Neuronal stem cell (in vitro differentiated cells): ENCODE results near the gene ALPL.

Source experiments
- DNase-seq: peaks from one replicate; pipeline ENCODE4 v3.0.0-alpha.2; 2013; ENCODE audit warnings: low spot score
- H2AFZ ChIP-seq: one replicate; pipeline ENCODE4 v1.6.1; 2013; ENCODE audit warnings: mild to moderate bottlenecking, low read length, inconsistent platforms
- H2AK5ac ChIP-seq: 2 replicates; pipeline ENCODE4 v1.6.1; 2013; ENCODE audit warnings: low read depth, mild to moderate bottlenecking, inconsistent platforms, low read length, moderate library complexity, mixed read lengths
- H2BK120ac ChIP-seq: 2 replicates; pipeline ENCODE4 v1.6.1; 2013; ENCODE audit warnings: low read depth, mild to moderate bottlenecking, inconsistent platforms, low read length, moderate library complexity, mixed read lengths
- H2BK12ac ChIP-seq: one replicate; pipeline ENCODE4 v1.6.1; 2013; ENCODE audit warnings: low read length, inconsistent platforms
- H2BK15ac ChIP-seq: 2 replicates; pipeline ENCODE4 v1.6.1; 2013; ENCODE audit warnings: mild to moderate bottlenecking, low read length, inconsistent platforms, mixed read lengths
- H2BK5ac ChIP-seq: one replicate; pipeline ENCODE4 v1.6.1; 2013; ENCODE audit warnings: inconsistent platforms, mild to moderate bottlenecking, low read length, moderate library complexity
- H3K14ac ChIP-seq: one replicate; pipeline ENCODE4 v1.6.1; 2013; ENCODE audit warnings: low read length, inconsistent platforms
- H3K18ac ChIP-seq: 2 replicates; pipeline ENCODE4 v1.6.1; 2013; ENCODE audit warnings: low read length, inconsistent platforms
- H3K23ac ChIP-seq: 2 replicates; pipeline ENCODE4 v1.6.1; 2013; ENCODE audit warnings: low read depth, mild to moderate bottlenecking, mixed read lengths, low read length, inconsistent platforms; ENCODE audit not compliant: poor library complexity
- H3K27ac ChIP-seq: replicated peaks from 3 replicates; pipeline ENCODE4 v1.5.1; 2013; ENCODE audit warnings: low read length, inconsistent platforms
- H3K27me3 ChIP-seq, 3 experiments: 2 replicates each; pipeline ENCODE4 v1.6.1; 2013; ENCODE audit warnings: low read length in 3 of 3, mild to moderate bottlenecking in 2 of 3, inconsistent platforms in 1 of 3, low read depth in 1 of 3, mixed read lengths in 1 of 3, moderate library complexity in 1 of 3; ENCODE audit not compliant: control insufficient read depth in 3 of 3, insufficient read depth in 3 of 3
- H3K36me3 ChIP-seq, 2 donors: replicated peaks in 1 of 2; 2 replicates each; pipeline ENCODE4 v1.6.1; 2013; ENCODE audit warnings: low read length in 2 of 2; ENCODE audit not compliant: control insufficient read depth in 2 of 2, insufficient read depth in 2 of 2
- H3K4ac ChIP-seq: 2 replicates; pipeline ENCODE4 v1.6.1; 2013; ENCODE audit warnings: inconsistent platforms, mild to moderate bottlenecking, low read length, moderate library complexity
- H3K4me1 ChIP-seq, 2 donors: 1 replicate in 1 of 2; 2 replicates in 1 of 2; pipeline ENCODE4 v1.6.1; 2013; ENCODE audit warnings: low read length in 2 of 2, low read depth in 1 of 2; ENCODE audit not compliant: control insufficient read depth in 2 of 2, insufficient read depth in 1 of 2
- H3K4me2 ChIP-seq: one replicate; pipeline ENCODE4 v1.6.1; 2013; ENCODE audit warnings: mild to moderate bottlenecking, low read length, inconsistent platforms; ENCODE audit not compliant: insufficient read depth, poor library complexity, severe bottlenecking
- H3K4me3 ChIP-seq, 2 donors: 2 replicates each; pipeline ENCODE4 v1.5.1; 2013; ENCODE audit warnings: low read length in 2 of 2, mild to moderate bottlenecking in 2 of 2, inconsistent platforms in 1 of 2, moderate library complexity in 1 of 2
- H3K79me1 ChIP-seq: one replicate; pipeline ENCODE4 v1.6.1; 2013; ENCODE audit warnings: low read depth, mild to moderate bottlenecking, inconsistent platforms, low read length, moderate library complexity
- H3K9ac ChIP-seq: one replicate; pipeline ENCODE4 v1.6.1; 2013; ENCODE audit warnings: mild to moderate bottlenecking, low read depth, low read length, inconsistent platforms; ENCODE audit not compliant: poor library complexity
- H3K9me3 ChIP-seq, 2 donors: replicated peaks in 1 of 2; 2 replicates each; pipeline versions ENCODE3 to v1.6.1; 2013; ENCODE audit warnings: low read length in 2 of 2, mild to moderate bottlenecking in 2 of 2, inconsistent platforms in 1 of 2, low read depth in 1 of 2, mixed read lengths in 1 of 2, moderate library complexity in 1 of 2; ENCODE audit not compliant: control insufficient read depth in 2 of 2, insufficient read depth in 1 of 2
- H4K8ac ChIP-seq: one replicate; pipeline ENCODE4 v1.6.1; 2013; ENCODE audit warnings: low read depth, mild to moderate bottlenecking, inconsistent platforms, low read length, moderate library complexity
- H4K91ac ChIP-seq: one replicate; pipeline ENCODE4 v1.6.1; 2013; ENCODE audit warnings: low read length, low read depth, mild to moderate bottlenecking, inconsistent platforms; ENCODE audit not compliant: poor library complexity
- WGBS, 2 donors: extraction: QIAGEN DNeasy Blood & Tissue Kit; methylation state at CpG; one replicate each; pipeline ENCODE4 v1.1.7; 2013; ENCODE audit warnings: missing lambda C conversion rate in 2 of 2, mixed read lengths in 1 of 2; ENCODE audit not compliant: insufficient read length in 2 of 2, insufficient replicate concordance in 1 of 2; ENCODE audit errors: extremely low coverage in 2 of 2; 5-methylcytosine and 5-hydroxymethylcytosine counted together

ALPL gene

GRCh38 chr1:21489146-21489545 lies 20.1 kb upstream of the ALPL start:
- H4K8ac ChIP-seq, result no peak overlapping the region
- no peaks in the 10 kb centered on the region for H3K79me1 ChIP-seq

GRCh38 chr1:21490774-21491487 lies 18.3 kb upstream of the ALPL start:
- peaks cover 0 to 3% of the 10 kb centered on the region in 2 donors for H3K4me1 ChIP-seq
- H3K4ac ChIP-seq, result no peak overlapping the region
- H4K91ac ChIP-seq, result no peak overlapping the region
- no peak overlapping the region for H3K27ac ChIP-seq
- H3K9ac ChIP-seq, result no peak overlapping the region
- no peaks in the 10 kb centered on the region for H3K36me3 ChIP-seq
- H2AK5ac ChIP-seq, result no peak overlapping the region
- no peak overlapping the region for H3K14ac ChIP-seq
- no peak overlapping the region for H2AFZ ChIP-seq
- no peak overlapping the region for H3K4me2 ChIP-seq
- no peak overlapping the region for H2BK12ac ChIP-seq
- DNase-seq, result no peak
- H3K79me1 ChIP-seq, result no peaks in the 10 kb centered on the region
- H2BK5ac ChIP-seq, result no peak overlapping the region
- WGBS, 2 donors, result no CpG with 5 or more reads among the region's 11 CpGs
- no peak overlapping the region for H3K4me3 ChIP-seq
- H3K9me3 ChIP-seq, result peaks cover 4 to 12% of the 10 kb centered on the region in 2 donors
- H3K23ac ChIP-seq, result no peak overlapping the region
- H4K8ac ChIP-seq, result no peak overlapping the region
- H2BK15ac ChIP-seq, result no peak overlapping the region
- H3K18ac ChIP-seq, result no peak overlapping the region
- no peak overlapping the region for H2BK120ac ChIP-seq
- no peaks in the 10 kb centered on the region for H3K27me3 ChIP-seq

More at GRCh38 chr1:21489146-21489545, 20.1 kb upstream of the ALPL start:
- Histone ChIP-seq H3K36me3 (no peaks in the 10 kb centered on the region), H3K27me3 (no peaks in the 10 kb centered on the region), H2BK120ac (no peak overlapping the region), H3K9me3 (peaks cover 3 to 12% of the 10 kb centered on the region in 2 donors), H2BK15ac (no peak overlapping the region), H3K27ac (no peak overlapping the region), H2AK5ac (no peak overlapping the region), H3K4me1 (peaks cover 0 to 3% of the 10 kb centered on the region in 2 donors), H2AFZ (no peak overlapping the region), H3K9ac (no peak overlapping the region), H2BK5ac (no peak overlapping the region), H3K4me3 (no peak overlapping the region), H3K4ac (no peak overlapping the region), H3K14ac (no peak overlapping the region), H3K4me2 (no peak overlapping the region), H3K23ac (no peak overlapping the region), H3K18ac (no peak overlapping the region), H2BK12ac (no peak overlapping the region), H4K91ac (no peak overlapping the region)
- WGBS, 2 donors, result no CpG with 5 or more reads among the region's 11 CpGs
- DNase-seq, result no peak

GRCh38 chr1:21491488-21492355 lies 17.5 kb upstream of the ALPL start:
- no peak overlapping the region for H4K91ac ChIP-seq
- H3K9me3 ChIP-seq, result peaks cover 4 to 12% of the 10 kb centered on the region in 2 donors
- no peak overlapping the region for H4K8ac ChIP-seq
- H3K4ac ChIP-seq, result no peak overlapping the region
- no peaks in the 10 kb centered on the region for H3K79me1 ChIP-seq
- no peak overlapping the region for H3K9ac ChIP-seq
- no peak for DNase-seq
- H2BK5ac ChIP-seq, result no peak overlapping the region
- no peak overlapping the region for H2AFZ ChIP-seq
- H3K4me1 ChIP-seq, result peaks cover 0 to 3% of the 10 kb centered on the region in 2 donors
- no peak overlapping the region for H3K14ac ChIP-seq
- no CpG with 5 or more reads among the region's 8 CpGs for WGBS, 2 donors
- H3K4me2 ChIP-seq, result no peak overlapping the region
- H3K4me3 ChIP-seq, result no peak overlapping the region
- H3K18ac ChIP-seq, result no peak overlapping the region
- no peak overlapping the region for H3K27ac ChIP-seq
- no peak overlapping the region for H2BK120ac ChIP-seq
- no peak overlapping the region for H3K23ac ChIP-seq
- no peak overlapping the region for H2BK12ac ChIP-seq
- H3K36me3 ChIP-seq, result no peaks in the 10 kb centered on the region
- H3K27me3 ChIP-seq, result no peaks in the 10 kb centered on the region
- no peak overlapping the region for H2AK5ac ChIP-seq
- no peak overlapping the region for H2BK15ac ChIP-seq

GRCh38 chr1:21492356-21492625 lies 16.9 kb upstream of the ALPL start:
- Histone ChIP-seq H3K9me3 (peaks cover 4 to 12% of the 10 kb centered on the region in 2 donors), H3K27me3 (no peaks in the 10 kb centered on the region), H3K18ac (no peak overlapping the region), H3K14ac (no peak overlapping the region), H3K9ac (no peak overlapping the region), H3K4ac (no peak overlapping the region), H2BK5ac (no peak overlapping the region), H2BK120ac (no peak overlapping the region), H3K27ac (no peak overlapping the region), H3K36me3 (no peaks in the 10 kb centered on the region), H3K4me2 (no peak overlapping the region), H4K91ac (no peak overlapping the region), H3K23ac (no peak overlapping the region), H2BK12ac (no peak overlapping the region), H2BK15ac (no peak overlapping the region), H2AK5ac (no peak overlapping the region), H3K4me1 (peaks cover 0 to 3% of the 10 kb centered on the region in 2 donors), H3K79me1 (no peaks in the 10 kb centered on the region), H4K8ac (no peak overlapping the region), H3K4me3 (no peak overlapping the region), H2AFZ (no peak overlapping the region)
- no peak for DNase-seq
- WGBS, 2 donors, result no CpG with 5 or more reads among the region's 4 CpGs
